Epidermal melanocyte (primary cell): ENCODE measurements around the gene ISY1.
"Not testable (repeated sequence)": the region's sequence is repeated elsewhere in the genome, so short reads cannot be mapped to it uniquely, and the experiment has no call there.

Source experiments
- DNase-seq: peaks from one replicate; pipeline ENCODE4 v3.0.0; 2011; ENCODE audit warnings: low spot score; ENCODE audit not compliant: insufficient read length

Gene ISY1

GRCh38 chr3:129120254-129121004 is 40.4 kb downstream of the ISY1 start:
- DNase-seq, result peak; percentile 89

DNA sequence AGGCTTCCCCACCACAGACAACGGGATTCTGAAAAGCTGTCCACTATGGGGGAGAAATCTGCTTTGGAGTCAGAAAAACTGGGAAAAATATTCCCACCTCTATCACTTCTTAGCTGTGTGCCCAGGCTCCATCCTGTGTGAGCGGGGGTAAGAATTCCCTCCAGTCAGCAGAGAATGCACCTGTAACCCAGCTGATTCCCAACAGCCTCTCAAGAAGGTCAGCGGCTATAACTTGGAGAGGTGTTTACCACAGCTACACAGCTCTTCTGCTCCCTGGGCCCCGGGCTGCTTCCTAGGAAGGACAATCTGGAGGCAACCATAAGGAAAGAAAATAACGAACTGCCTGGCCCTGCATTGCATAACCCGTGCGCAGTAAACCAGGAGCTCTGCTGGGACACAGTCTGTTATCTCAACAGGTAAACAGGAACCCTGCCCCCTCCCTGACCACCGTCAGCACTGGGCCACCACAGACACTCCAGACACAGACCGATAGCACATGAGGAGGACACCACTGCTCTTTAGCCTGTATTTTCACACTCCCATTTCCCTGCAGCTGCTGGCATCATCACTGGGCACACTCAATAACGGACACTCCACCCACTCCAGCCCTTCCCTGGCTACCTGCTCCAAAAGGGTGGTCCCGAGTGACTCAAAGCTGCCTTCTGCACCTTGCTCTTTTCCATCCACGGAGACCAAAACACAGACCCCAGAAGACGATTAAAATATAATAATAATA is 41.3 kb downstream of the ISY1 start:
- no peak for DNase-seq

GRCh38 chr3:129118745-129119144 is 42.1 kb downstream of the ISY1 start:
- no peak for DNase-seq

DNA sequence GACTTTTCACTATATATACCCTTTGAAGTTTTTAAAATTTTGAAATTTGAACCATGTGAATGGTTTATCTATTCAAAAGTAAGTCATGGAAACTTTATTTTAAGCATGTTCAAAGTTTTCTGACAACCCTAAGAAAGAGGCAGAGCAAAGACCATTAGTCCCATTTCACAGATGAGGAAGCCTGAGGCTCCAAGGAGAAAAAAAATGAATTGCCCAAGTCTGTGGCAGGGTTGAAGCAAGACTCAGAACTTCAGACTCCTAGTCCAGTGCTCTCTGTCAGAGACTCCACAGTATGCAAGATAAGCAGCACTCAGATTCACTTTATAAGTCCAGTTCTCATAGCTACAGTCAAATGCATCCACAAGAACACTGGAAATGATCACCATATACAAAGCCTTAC is 43.7 kb downstream of the ISY1 start:
- DNase-seq, result no peak

- no peak for DNase-seq
Measured at GRCh38 chr3:129116482-129116946, 44.3 kb downstream of the ISY1 start.

DNA sequence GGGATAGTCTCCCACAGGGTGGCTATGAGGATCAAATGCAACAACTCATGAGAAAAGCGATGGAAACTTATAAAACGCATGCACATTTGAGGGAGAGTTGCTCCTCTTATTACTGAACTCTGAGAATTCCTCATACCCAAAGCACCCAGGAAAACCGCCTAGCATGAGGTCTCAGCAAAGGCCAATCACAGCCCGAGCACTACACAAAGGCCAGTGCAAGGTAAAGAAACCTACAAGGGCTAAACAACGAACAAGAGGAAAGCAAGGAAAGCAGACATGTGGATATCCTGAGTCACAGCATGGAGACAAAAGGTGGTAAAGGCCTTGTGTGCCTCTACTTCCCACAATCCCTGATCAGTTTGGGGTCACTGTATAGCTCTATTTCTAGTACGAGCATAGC is 46.4 kb downstream of the ISY1 start:
- DNase-seq, result no peak

GRCh38 chr3:129112308-129113052 is 48.4 kb downstream of the ISY1 start:
- DNase-seq, result no peak

GRCh38 chr3:129111076-129111780 is 49.6 kb downstream of the ISY1 start:
- DNase-seq, result not testable (repeated sequence)

- no peak for DNase-seq
Measured at GRCh38 chr3:129107793-129108192, 53.1 kb downstream of the ISY1 start.

- no peak for DNase-seq
Measured at GRCh38 chr3:129106866-129107565, 53.8 kb downstream of the ISY1 start.

DNA sequence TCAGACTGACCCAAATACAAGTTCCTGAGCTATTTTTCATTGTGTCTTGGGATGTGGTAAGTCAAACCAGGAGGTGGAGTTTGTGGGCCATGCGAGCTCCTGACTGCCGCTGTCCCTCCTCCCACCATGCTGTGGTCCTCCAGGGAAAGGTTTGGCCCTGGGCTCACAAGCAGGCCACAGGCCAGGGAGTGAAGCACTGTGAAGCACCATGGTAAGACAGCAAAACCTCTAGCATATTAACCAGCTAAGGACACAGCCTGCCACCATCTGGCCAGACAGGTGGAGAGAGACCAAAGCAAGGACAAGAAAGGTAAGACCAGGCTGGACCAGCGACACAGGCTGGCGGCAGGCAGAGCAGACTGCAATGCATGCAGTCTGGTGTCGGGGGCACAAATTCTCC is 54.5 kb downstream of the ISY1 start:
- no peak for DNase-seq

GRCh38 chr3:129105862-129106261 is 55.0 kb downstream of the ISY1 start:
- no peak for DNase-seq

GRCh38 chr3:129104498-129105079 is 56.3 kb downstream of the ISY1 start:
- no peak for DNase-seq

- DNase-seq, result no peak
Measured at GRCh38 chr3:129104051-129104450, 56.8 kb downstream of the ISY1 start.

DNA sequence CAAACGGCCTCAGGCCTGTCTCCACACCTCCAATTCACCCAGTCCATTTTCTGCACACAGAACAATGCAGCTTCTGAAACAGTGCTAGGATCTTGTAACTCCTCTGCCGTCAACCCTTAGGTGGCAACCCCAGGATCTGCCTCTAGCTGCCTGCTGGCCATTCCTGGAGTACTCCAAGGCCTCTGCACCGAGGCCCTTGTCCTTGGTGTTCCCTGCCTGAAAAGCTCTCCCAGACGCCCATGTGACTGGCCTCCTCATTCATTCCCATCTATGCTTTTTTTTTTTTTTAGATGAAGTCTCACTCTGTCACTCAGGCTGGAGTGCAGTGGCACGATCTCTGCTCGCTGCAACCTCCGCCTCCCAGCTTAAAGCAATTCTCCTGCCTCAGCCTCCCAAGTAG is 57.6 kb downstream of the ISY1 start:
- DNase-seq, result no peak

DNA sequence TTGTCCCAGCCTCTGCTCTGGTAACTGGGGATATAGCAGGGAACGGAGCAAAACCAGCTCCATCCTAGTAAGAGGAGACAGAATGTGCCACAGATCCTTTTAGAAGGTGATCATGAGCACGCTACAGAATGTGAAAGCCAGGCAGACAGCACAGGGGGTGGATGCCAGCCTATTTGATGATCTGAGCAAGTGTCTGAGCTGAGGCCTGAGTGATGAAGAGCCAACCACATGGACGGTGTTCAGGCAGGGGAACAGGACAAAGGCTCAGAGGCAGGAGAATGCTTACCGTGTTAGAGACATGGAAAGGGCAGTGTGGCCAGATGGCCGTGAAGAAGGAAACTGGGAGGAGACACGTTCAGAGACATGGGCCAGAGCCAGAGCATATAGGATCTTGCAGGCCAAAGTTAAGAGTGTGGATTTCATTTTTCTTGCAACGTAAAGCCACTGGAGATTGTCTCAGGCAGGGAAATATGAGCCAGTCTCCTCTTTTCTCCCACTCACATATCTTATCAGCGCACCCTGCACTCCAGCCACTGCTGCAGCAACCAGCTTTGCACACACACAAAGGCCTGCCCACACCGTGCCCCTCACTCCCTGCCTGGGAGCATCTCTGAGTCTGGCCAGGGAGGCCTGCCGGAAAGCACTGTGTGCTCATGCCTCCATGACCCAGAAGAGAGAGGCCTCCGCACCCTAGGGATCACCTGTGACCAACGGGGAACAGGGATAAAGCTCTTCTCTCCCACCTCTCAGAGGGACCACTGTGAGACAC is 59.3 kb downstream of the ISY1 start:
- no peak for DNase-seq

- DNase-seq, result no peak
Measured at GRCh38 chr3:129100274-129100673, 60.6 kb downstream of the ISY1 start.

GRCh38 chr3:129095285-129095684 is 65.6 kb downstream of the ISY1 start:
- no peak for DNase-seq

DNA sequence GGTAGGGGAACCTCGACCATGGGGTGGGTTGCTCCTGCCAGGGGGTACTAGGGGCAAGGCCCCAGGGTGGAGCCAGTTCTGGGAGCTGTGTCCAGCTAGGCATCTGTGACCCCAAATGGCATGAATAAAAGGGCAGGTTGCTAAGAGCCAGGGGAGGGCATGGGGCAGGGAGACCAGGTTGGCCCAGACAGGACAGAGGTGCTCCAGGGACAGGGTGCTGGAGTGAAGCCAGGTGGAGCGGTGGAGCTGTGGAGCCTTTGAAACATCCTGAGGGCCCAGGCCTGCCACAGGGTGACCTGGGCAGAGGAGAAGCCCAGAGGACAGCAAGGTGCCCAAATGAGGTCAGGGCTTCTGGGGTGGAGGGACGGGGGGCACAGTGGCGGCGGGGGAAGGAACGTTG is 72.6 kb downstream of the ISY1 start:
- DNase-seq, result not testable (repeated sequence)

GRCh38 chr3:129087904-129088303 is 73.0 kb downstream of the ISY1 start:
- not testable (repeated sequence) for DNase-seq
